CD4-positive, alpha-beta T cell treated with Interleukin-2 at 100 ng/mL for 4 hours (primary cell): Measurements from ENCODE around the gene AQP9.

Experiments used
- DNase-seq: peaks from one replicate; pipeline ENCODE4 v3.0.0-alpha.2; 2020; ENCODE audit warnings: low spot score

AQP9 gene

DNA sequence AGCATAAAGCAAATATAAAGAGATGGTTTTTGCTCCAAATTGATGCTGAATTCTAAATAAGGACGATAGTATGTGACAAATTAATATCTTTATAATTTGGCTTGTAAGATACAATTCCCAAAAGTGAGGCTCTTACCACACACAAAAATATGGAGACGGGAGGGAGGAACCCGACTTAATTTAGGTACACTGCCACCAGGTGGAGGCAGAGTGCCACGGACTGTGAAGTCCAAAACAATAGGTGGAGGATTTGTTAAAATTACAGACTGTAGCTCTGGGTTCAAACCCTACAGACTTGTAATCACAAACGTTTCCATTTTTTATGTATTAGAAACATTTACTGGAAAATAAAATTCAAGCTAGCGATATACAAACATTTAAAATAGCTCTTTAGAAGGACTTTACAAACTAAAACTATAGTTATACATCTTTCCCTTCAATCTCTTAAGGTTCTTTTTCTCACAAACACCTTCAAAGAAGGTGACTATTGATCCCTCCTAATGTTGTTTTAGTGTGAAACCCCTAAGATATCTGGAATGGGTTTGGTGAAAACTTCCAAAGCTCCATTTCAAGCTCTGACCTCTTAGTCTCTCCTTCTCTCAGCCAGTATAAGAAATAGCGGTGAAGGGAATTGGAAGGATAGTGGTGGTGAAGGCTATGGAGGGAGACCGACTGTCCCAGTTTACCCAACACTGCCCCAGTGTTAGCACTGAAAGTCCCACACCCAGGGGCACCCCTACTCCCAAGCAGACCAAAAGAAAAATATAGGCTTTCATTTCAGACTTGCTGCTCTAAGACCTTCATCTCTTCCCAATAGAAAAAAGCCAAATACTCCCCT lies 89.7 kb downstream of the AQP9 start:
- peak; percentile 66 for DNase-seq

DNA sequence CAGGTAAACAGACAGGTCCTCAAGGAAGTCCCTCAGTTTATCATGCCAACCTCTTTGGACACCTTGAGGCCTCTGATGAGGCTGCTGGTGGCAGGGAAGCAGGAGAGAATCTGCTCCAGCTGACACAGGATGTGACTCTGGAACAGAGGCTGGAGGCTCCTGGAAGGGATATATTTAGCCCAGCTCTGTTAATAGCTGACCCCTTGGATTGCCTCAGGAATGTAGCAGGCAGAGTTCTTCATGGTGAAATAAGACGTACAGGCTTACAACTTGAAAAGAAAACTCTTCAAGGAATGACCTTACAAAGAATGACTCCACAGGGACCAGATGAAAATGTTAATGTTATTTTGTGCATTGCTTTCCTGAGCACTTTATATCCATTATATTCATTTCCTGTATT lies 90.5 kb downstream of the AQP9 start:
- no peak for DNase-seq

DNA sequence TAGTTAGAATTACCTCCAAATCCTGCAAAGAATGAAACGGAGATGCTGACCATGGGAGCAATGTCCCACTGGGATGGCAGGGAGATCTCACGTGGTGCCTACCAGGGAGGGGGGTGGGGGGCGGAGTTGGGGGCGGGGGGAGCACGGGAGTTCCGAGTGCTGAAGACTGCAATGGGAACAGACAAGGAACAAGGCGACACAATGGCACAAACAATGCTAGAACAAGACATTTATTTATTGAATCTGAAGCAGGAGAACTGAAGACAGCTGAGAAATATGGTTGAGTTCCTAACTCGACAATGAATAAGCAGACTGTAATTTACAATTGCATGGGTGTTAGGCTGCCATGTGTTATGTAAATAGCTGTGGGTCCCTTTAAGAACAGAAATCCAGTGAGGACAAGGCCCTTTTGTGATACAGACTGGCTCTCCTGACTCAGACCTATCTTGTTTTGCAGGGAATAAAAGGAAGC lies 91.2 kb downstream of the AQP9 start:
- no peak for DNase-seq

DNA sequence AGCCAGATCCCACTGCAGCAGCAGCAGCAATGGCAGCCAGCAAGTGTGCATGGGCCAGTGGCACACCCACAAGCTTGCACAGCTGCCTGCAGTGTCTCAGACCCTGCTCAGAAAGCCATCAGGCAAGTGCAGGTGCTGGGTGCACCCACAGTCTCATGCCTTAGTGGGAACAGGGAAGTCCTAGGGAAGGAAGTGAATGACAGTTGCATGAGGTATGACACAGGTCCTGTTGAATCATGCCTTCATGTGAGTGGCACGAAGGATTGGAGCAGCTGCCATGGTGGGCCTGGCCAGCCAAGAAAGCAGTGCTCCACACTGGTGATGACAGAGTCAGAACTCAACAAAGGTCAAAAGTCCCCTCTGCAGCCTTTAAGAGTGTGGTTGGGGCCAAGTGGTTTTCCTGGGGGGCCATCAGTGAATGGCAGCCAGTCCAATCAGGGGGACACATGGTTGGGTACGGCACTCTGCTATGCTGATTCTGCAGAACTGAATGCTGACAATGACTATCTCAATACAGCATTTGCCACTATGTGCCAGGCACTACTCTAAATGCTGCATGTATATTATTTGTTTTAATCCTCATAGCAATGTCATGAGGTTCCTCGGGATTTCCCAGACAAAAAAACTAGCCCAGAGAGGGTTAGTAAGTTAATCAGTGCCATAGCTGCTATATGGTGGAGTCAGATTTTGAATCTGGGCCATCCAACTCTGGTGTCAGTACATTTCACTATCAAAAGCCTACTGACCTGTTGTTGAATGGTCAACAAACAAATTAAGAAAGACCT lies 94.3 kb downstream of the AQP9 start:
- DNase-seq: no peak

DNA sequence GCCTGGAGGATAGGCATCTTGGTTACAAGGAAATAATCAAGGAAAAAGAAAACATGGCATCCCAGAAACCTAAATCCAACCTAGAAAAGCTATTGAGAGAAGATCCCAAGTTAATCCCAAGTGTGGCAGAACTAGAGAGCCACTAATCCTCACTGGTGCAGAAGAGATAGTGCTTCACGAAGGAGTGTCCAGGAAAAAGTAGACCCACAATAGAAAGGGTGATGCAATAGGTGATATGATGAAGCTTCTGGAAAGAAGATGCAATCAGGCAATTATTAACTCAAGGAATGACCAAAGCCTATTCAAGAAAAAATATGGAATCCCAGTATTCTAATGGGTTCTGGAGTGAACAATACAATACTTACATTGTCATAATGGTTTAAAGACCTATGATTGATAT lies 95.2 kb downstream of the AQP9 start:
- no peak for DNase-seq
